ENCODE measurements around the gene ENTPD6.
"Not testable (repeated sequence)": the region's sequence is repeated elsewhere in the genome, so short reads cannot be mapped to it uniquely, and the experiment has no call there.

The ENTPD6 gene

DNA sequence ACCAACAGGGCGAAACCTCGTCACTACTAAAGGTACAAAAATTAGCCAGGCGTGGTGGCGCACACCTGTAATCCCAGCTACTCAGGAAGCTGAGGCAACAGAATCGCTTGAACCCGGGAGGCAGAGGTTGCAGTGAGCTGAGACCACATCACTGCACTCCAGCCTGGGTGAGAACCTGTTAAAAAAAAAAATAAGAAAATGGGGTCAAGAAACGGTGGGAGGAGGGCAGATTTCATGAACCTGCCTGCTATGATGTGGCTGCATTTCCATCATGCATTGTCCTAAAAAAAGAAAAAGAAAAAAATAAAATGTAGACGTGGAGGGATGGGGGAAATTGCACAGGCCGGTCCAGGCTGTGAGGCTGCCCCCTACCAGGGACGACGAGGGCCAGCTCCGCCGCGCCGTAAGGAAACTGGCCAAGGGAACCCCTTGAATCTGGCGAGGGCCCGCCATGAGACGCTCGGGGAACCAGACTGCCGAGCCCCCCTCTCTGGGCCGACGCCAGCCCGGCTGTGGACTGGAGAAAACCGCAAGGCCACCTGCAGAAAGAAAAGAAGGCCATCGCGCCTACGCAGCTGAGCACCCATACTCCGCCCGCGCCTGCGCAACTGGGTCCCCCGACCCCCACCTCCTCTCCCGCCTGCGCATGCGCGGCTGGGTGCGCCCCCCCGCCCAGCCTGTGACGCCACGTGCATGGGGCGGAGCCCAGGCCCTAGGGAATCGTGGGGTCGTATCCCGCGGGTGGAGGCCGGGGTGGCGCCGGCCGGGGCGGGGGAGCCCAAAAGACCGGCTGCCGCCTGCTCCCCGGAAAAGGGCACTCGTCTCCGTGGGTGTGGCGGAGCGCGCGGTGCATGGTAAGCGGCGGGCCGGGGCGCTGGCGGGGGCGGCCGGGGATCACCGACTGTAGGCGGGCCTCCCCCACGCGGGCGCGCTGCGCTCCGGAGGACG, at the start of gene ENTPD6:
TSS of gene ENTPD6 (plus strand) at position 699 of the 948 bp plus-strand sequence. CDS start 10,825 bp downstream, outside the sequence.
- DNase-seq = peak; percentile 80

DNA sequence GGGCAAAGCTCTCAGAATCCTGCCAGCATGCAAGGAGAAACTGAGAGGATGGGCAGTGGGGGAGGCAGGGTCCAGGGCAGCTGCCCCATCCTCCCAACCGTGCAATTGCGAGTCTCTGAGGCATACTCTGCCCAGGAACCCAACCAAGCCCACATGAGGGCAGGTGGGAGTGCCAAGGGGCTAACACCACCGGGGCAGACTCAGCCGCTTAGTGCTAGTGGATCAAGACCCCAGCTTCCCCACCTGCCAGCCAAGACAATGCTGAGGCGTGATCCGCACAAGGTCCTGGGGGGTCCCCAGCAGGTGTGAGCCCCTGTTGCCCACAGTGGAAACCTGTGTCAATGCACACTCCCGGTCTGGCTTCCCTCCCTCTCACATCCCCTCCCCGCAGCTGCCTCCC, 48.5 kb upstream of the ENTPD6 start:
- no peak for DNase-seq

DNA sequence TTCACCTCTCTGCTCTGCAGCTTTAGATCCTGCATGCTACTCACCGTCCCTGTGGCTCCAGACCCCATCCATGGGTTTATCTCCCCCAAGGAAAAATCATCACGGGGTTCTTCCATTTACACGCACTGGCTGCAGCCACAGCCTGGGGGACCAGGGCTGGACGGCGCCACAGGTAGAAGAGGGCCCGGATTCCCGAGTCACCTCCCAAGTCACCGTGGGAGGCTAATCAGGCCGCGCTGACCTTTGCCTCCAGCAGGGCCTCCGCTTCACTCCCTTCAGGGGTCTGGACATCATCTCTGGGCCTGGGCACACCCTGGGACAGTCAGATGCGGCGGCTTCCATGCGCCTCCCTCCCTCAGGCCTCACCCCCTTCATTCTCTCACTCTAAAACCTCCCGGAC, 47.8 kb upstream of the ENTPD6 start:
- no peak for DNase-seq

DNA sequence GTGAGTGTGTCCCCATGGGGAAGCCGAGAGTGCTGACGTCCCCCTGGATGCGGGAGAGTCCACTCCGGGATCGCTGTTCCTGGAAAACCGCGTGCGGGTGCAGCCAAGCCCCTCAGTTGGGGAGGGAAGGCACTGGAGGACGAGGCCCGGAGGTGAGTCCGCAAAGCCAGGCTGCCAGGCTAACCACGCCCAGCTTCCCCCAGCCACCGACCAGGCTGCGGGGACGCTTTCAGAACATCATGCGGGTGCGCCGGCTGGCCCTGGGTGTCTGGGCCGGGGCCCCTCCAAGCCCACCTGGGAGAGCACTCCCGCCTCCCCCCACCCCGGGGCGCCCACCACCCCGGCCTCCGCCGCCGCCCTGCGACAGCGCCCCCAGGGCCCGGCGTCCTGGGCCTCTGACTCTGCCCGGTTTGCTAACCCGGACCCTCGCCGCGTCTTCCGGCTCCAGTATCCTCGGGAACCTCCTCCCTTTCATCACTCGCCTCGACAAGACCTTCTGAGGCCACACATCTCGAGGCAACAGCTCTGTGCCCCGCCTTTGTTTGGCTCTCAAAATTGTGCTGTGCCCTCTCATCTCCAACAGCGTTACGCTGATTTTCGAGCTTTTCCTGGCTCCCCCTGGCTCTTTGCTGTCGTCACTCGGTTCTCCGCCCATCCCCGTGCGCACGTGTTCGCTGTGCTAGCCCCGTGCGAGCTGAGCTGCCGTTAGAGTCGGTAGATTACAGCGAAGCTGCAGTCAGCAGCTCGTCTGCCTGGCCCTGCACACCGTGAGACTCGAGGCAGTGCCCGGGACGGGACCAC, 47.1 kb upstream of the ENTPD6 start:
- DNase-seq = no peak

DNA sequence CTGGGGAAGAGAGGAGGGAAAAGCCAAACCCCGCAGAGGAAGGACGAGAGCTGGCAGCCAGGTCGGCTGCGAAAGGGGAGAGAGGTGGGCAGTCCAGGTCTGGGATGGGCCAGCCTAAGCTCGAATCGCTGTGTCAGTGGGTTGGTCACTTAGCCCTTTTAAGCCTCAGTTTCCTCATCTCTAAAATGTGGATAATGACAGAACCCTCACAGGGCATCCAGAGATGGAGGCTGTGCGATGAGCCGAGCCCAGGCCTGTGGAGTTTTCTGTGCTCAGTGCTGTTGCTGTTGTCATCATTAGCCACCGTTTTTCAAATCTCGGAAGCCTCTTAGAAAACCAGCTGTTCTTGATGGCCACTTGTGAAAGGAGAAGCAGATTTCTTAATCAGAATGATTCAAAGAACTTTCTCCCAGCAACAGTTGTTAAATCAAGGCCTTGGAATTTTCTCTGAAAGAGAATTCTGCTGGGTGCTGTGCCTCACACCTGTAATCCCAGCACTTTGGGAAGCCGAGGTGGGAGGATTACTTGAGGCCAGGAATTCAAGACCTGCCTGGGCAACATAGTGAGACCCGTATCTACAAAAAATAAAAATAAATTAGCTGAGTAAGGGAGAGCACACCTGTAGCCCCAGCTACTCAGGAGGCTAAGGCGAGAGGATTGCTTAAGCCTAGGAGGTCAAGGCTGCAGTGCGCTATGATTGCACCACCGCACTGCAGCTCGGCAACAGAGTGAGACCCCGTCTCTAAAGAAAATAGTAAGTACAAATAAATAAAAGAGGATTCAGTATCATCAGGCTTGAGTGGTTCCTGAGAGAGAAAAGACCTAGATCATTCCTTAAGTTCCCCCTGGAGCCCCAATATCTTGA, 46.3 kb upstream of the ENTPD6 start:
- no peak for DNase-seq

DNA sequence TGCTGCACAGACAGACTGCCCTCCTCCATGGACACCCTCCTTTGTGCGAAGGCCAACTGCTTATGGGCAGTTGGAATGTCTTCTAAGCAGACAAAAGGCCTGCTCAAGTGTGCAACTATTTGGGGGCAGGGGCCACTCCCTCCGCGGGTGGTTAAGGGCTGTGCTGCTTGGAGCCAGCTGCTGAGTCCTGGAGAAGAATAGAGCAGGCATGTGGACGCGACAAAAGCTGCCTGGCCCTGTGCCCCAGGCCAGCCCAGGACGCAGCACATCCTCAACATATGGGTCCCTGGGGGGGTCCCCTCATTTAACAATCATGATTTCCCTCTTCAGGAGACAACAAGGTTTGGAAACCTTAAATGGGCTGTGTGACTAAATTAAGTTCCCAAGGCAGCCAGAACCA, 45.5 kb upstream of the ENTPD6 start:
- DNase-seq = no peak

DNA sequence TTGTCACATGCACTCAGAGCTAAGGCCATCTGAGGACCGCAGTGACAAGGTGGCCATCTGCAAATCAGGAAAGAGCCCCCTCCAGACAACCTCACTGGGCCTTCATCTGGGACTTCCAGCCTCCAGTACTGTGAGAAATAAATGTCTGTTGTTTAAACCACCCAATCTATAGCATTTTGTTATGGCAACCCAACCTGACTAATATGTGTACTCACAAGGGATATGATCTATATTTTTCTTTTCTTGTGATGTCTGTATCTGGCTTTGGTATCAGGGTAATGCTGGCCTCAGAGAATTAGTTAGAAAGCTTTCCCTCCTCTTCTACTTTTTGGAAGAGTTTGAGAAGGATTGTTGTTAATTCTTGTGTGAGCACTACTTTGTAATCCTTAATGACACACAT, 37.5 kb upstream of the ENTPD6 start:
- DNase-seq = no peak

DNA sequence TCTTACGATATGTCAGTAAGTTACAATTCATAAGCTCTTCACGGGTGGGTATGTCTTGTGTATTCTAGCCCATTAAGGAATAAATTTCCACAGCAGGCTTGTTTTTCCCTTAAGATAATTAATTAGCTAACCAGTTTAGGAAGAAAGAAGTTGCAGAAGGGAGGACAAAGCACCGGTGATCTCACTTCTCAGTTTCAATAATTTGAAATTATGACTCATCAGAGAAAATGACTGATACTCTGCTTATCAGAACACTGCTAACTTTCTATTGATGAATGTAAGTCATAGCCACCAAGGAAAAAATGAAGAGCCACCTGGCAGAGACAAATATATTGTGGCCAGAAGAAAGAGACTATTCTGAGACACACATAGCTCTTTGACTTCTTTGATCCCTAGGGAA, 35.0 kb upstream of the ENTPD6 start:
- DNase-seq = no peak

DNA sequence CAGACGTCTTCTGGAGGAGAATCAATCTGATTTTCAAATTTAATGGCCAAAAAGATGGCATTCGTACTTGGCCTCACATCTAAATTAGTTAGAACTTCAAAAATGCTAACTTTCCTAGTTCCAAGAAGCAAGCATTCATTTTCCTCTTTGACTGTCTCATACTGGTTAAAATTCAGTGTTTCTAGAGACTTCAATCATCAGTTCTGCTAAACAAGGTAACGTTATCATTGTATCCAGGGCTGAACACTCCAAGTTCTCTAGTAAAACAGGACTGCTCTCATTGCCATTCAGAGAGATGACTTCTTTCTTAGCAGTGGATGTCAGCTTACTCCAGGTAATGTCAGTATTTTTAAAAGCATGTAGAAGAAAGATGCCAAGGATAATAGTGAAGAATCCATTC, 34.6 kb upstream of the ENTPD6 start:
- DNase-seq = no peak

DNA sequence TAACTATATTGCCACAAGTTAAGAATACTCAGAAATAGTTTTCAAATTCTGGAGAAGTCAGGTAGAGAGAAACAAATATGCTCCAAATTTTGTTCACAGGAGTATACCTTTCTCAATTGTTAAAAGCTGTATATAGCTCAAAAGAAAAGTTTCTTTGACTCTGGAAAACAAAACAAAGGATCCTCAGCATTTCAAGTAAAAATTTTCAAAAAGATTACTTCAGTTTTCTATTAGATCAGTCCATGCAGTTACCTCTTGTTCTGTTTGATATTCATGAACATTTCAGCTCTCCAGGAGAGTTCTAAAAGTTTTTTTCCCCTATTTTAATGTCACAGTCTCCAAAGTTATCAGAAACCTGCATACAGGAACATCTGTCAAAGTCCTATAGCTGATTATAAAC, 30.4 kb upstream of the ENTPD6 start:
- no peak for DNase-seq

DNA sequence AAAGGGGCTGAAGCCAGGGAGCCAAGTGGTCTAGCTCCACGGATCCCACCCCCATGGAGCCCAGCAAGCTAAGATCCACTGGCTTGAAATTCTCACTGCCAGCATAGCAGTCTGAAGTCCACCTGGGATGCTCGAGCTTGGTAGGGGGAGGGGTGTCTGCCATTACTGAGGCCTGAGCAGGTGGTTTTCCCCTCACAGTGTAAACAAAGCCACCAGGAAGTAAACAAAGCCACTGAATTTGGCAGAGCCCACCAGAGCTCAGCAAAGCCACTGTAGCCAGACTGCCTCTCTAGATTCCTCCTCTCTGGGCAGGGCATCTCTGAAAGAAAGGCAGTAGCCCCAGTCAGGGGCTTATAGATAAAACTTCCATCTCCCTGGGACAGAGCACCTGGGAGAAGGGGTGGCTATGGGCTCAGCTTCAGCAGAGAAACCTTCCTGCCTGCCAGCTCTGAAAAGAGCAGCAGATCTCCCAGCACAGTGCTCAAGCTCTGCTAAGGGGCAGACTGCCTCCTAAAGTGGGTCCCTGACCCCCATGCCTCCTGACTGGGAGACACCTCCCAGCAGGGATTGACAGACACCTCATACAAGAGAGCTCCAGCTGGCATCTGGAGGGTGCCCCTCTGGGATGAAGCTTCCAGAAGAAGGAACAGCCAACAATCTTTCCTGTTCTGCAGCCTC, 29.3 kb upstream of the ENTPD6 start:
- not testable (repeated sequence) for DNase-seq

DNA sequence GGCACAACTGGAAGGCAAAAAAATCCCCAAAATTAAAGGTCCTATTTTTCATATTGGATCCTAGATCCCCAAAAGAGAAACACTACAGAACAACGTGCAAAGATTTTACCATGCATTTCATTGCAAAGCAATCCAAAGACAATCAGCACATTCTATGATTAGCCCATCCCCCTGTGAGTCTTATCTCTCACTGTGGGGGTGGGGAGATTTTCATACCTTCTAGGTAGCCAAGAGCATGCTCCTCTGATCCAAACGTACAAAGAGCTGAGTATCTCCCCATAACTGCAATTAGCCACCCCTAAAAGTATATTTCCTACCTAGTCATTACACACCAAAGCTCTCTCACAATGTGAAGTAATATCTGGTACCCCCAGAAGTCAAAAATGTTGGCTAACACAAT, 22.2 kb upstream of the ENTPD6 start:
- DNase-seq = no peak

DNA sequence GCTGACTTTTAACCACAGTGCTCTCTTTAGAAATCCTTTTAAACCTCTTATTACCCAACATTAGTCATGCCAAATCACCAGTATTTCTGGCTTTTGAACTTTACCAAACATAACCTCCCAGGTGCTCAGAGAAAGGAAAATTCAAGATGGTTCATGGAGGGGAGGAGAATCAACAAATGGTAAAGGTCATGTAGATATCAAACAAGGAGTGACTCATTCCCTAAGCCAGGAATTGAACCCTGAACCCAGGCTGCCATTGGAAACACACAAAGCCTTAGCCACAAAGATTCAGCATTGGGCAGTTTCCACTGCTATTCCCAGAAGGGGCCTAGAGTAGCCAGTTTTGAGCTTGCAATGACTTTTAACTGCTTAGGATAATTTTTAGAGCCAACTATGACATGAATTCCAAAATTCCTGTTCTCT, 21.6 kb upstream of the ENTPD6 start:
- no peak for DNase-seq

DNA sequence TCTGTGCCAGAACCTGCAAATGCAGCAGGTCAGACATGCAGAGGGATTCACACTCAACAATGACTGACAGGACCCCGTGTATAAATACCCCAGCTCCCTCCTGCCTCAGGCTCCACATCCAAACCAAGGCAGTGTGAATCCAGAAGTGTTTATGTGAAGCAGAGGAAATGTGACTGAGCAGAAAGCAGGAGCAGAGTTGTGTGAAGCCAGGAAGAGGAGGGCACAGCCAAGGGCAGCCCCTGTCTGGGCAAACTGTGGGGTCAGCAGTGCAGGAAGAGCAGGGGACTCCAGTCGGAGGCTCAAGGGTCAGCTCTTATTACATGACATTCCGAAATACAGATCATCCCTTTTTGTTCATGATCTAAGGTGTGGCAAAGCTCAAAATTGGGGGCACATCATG, 19.3 kb upstream of the ENTPD6 start:
- DNase-seq = no peak

DNA sequence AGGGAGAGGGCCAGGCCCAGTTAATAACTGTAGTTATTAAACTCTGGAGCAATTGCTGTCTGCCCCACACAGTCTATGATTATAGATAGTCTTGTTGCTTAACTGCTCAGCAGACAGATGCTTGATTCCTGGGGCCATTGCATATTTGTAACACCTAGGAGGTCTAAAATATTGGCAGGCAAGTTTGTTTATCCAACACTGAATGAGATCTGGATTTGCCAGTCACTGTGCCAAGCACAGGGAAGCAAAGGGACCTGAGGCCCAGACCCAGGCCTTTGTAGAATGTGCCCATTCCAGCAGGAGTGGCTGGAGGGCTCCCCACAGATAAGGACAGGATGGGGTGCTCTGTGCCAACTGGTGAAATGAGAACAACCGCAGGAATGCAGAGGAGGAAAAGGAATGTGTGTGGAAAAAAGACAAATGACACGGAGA, 17.6 kb upstream of the ENTPD6 start:
- DNase-seq = no peak

DNA sequence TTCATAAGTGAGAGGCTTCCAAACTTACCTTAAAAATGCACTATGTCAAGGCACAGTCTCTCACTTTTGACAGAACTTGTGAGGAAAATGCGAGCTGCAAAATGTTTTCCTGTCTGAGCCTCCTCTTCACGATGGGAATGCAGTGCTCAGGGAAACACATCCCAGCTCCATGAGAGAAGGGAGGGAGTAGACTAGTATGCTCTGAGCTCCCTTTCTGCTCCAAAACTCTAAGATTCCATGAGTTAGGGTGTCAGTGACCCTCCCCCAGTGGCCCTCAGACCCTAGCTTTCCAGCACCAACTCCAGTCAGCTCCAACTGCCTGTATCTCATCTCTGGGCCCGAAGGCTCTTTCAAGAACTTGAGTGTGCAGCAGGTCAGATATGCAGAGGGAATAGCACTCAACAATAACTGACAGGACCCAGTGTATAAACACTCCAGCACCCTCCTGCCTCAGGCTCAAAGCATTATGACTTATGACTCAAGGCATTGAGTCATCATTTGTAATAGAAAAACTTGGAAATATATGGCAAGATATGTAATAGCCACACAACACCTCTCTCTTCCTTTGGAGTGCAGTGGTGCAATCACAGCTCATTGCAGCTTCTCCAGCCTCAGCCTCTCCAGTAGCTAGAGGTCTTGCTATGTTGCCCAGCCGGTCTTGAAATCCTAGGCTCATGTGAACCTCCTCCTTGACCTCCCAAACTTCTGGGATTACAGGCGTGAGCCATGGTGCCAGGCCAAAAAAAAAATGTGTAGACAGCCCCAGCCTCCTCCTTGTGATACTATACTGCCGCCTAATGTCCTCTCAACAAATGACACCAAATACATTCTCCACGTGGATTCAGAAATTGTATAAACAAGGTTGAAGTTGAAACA, 16.7 kb upstream of the ENTPD6 start:
- peak; percentile 17 for DNase-seq

DNA sequence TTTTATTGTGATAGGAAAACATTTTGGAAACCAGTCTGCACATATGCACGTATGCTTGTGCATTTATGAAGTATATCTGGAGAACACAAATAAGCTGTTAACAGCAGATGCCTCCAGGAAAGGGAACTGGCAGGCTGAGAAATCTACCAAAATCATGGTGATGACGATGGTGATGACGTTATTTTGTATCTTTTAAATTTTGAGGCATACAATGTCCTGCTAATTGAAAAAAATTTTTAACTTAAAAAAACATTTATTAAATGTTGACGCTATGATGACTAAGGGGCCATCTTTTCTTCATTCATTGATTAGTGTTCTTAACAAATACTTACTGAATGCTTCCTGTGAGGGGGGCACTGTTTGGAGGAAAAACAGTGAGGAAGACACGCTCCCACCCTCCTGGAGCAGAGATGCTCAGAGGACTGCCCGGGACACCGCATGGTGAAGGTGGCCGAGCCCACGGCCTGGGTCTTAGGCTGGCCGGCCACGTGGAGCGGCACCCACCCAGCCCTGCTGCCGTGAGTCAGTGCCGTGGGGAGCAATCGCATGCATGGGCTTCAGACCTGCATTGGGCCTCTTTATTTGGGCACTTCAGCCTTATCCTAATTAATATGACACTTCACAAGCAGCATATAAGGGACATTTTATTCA, 15.9 kb upstream of the ENTPD6 start:
- no peak for DNase-seq

DNA sequence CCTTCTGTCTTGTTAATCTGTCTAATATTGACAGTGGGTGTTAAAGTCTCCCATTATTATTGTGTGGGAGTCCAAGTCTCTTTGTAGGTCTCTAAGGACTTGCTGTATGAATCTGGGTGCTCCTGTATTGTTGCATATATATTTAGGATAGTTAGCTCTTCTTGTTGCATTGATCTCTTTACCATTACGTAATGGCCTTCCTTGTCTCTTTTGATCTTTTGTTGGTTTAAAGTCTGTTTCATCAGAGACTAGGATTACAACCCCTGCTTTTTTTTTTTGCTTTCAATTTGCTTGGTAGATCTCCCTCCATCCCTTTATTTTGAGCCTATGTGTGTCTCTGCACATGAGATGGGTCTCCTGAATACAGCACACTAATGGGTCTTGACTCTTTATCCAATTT, 11.1 kb upstream of the ENTPD6 start:
- DNase-seq = not testable (repeated sequence)

DNA sequence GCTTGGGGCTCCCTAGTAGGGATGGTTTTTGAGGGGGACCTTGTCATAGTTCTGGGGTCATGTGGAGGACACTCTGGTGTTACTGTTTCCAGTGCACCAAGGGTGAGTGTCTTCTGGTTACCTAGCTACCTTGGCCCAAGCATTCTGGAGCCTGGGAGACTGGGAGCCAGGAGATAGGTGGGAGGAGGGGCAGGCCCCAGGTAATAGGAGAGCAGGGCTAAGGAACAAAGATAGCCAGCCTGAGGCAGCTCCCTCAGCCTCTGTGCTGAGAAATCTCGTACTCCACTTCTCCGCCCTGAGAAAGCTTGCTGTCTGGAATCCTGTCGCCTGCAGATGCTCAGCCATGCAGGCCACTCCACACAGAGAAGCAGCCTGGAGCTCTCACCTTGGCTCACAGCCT, 8.3 kb upstream of the ENTPD6 start:
- DNase-seq = no peak

DNA sequence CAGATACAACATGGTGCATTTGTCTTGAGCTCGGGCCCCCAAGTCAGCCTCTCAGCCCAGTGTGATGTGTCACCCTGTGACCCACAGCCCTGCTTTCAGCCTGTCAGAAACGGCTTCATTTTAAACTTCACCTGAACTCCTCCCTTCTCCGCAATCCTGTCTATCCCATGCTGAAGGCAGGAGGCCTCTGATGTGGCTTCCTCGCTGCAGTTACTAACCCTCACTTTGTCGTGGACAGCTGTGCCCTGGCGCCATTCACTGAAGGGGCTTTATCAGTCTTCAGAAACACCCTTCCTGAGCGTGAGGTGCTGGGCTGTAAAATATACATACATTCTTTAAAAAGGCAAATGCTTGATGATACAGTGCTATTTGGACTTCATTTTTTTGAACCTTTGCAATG, 7.9 kb upstream of the ENTPD6 start:
- no peak for DNase-seq

DNA sequence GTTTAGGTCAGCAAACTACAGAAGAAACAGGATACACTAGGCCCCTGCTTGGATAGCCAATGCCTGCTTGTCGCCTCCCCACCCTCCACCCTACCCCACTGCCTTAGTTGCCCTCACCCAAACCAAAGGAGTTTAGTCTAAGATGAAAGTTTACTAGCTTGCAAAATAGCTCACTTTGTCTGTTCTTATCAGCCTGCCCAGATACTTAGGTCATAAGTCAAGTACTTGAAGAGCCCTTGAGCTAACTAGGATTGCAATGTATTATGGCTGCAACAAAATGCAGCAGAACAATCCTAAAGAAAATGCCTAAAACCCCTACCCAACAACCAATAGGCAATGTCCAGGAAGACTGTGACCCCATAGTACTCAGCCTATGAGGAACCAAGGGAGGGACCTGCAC, 7.3 kb upstream of the ENTPD6 start:
- no peak for DNase-seq
